ENCODE results near the gene MAN2C1.

DNA sequence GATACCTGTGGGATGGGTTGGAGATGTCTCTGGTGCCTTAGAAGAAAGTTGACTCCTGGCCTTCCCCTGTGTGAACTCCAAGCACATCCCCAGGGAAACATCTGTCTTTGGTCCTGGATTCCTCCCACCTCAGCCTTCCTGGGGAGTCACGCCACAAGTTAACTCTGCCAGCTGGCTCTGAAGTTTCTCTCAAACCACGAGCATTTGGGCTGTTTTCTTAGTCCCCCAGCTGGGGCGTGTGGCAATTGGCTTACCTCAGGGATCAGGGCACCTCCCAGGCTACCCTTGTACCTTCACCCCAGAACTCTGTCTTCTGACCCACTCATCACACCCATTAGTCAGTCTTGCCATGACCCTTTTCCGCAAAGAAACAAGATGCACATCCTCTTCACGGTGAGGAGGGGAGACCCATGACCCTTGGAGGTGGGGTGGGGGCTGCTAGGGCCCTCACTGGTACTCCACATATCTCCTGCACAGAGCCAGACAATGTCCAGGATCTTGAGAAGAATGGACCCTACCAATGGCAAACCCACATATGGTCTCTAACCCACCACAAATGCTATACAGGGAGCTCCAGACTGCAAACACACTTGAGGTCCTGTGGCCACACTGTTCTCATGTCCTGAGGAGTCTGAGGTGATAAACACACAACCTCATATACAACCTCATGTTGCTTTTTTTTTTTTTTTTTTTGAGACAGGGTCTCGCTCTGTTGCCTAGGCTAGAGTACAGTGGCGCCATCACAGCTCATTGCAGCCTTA, 17.6 kb downstream of the MAN2C1 start:
- TF ChIP-seq EZH2 (IDR thresholded peaks at IDR 0.05) = no peak
- no peak for TF ChIP-seq POLR2AphosphoS5 (IDR thresholded peaks at IDR 0.05; ENCODE audit: borderline replicate concordance, low read depth, low read length)
- no peak for TF ChIP-seq FOXP2 (optimal IDR thresholded peaks at IDR 0.05; ENCODE audit: control extremely low read depth, extremely low read length, insufficient read depth)
